Renal cortex interstitium (tissue), 15 donors: Measurements from ENCODE around the gene STK11. TPM values are rescaled to one million over a fixed set of nuclear protein-coding genes. Genes with fewer than 3 reads are reported as not detected.

ENCODE experiments used
- DNase-seq, 11 donors: peaks; one replicate each; pipeline ENCODE4 v3.0.0-alpha.2; 2013; ENCODE audit warnings: low read depth in 9 of 11, low spot score in 4 of 11; ENCODE audit errors: extremely low read depth in 1 of 11
- long read RNA-seq, 16 experiments: transcript quantifications; one replicate each; lab custom pipeline, GENCODE V29; 2026
- polyA plus RNA-seq, 3 donors: library from polyadenylated mRNA; unstranded; fragments of 120-200 nt; gene quantifications; one replicate each; pipeline ENCODE4 v1.2.1, GENCODE V29; 2013; ENCODE audit not compliant: insufficient read length in 3 of 3

Gene STK11, protein sequence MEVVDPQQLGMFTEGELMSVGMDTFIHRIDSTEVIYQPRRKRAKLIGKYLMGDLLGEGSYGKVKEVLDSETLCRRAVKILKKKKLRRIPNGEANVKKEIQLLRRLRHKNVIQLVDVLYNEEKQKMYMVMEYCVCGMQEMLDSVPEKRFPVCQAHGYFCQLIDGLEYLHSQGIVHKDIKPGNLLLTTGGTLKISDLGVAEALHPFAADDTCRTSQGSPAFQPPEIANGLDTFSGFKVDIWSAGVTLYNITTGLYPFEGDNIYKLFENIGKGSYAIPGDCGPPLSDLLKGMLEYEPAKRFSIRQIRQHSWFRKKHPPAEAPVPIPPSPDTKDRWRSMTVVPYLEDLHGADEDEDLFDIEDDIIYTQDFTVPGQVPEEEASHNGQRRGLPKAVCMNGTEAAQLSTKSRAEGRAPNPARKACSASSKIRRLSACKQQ
- polyA plus RNA-seq: 10 to 100 TPM; 56.8 to 62.2 (median 59.0) TPM
- long read RNA-seq, donor 1, transcript STK11-201 (10 exons, 2,611 nt): major isoform, 6 of 6 reads
- long read RNA-seq, donor 1, partial matches to known transcripts: 0 of 6 reads
- long read RNA-seq, donor 1, other reads (novel, unspliced or antisense): 0 of 6 reads
- long read RNA-seq, donor 2, partial matches to known transcripts: 0 of 4 reads
- long read RNA-seq, donor 2, other reads (novel, unspliced or antisense): 0 of 4 reads
- long read RNA-seq, donor 3, transcript STK11-201 (10 exons, 2,611 nt): major isoform, 13 of 13 reads
- long read RNA-seq, donor 3, partial matches to known transcripts: 0 of 13 reads
- long read RNA-seq, donor 3, other reads (novel, unspliced or antisense): 0 of 13 reads
- long read RNA-seq, donor 4, transcript STK11-201 (10 exons, 2,611 nt): major isoform, 9 of 37 reads
- long read RNA-seq, donor 4, partial matches to known transcripts: 28 of 37 reads
- long read RNA-seq, donor 4, other reads (novel, unspliced or antisense): 0 of 37 reads
- long read RNA-seq, donor 5: 0 reads
- long read RNA-seq, donor 6, transcript STK11-201 (10 exons, 2,611 nt): major isoform, 8 of 34 reads
- long read RNA-seq, donor 6, partial matches to known transcripts: 26 of 34 reads
- long read RNA-seq, donor 6, other reads (novel, unspliced or antisense): 0 of 34 reads
- long read RNA-seq, donor 7, partial matches to known transcripts: 0 of 4 reads
- long read RNA-seq, donor 7, other reads (novel, unspliced or antisense): 0 of 4 reads
- long read RNA-seq, donor 8: 0 reads
- long read RNA-seq, donor 9, transcript STK11-201 (10 exons, 2,611 nt): major isoform, 12 of 18 reads
- long read RNA-seq, donor 9, partial matches to known transcripts: 6 of 18 reads
- long read RNA-seq, donor 9, other reads (novel, unspliced or antisense): 0 of 18 reads
- long read RNA-seq, donor 10, transcript STK11-201 (10 exons, 2,611 nt): major isoform, 6 of 12 reads
- long read RNA-seq, donor 10, partial matches to known transcripts: 6 of 12 reads
- long read RNA-seq, donor 10, other reads (novel, unspliced or antisense): 0 of 12 reads
- long read RNA-seq, donor 11, transcript STK11-201 (10 exons, 2,611 nt): major isoform, 13 of 24 reads
- long read RNA-seq, donor 11, partial matches to known transcripts: 11 of 24 reads
- long read RNA-seq, donor 11, other reads (novel, unspliced or antisense): 0 of 24 reads
- long read RNA-seq, donor 12, partial matches to known transcripts: 0 of 1 reads
- long read RNA-seq, donor 12, other reads (novel, unspliced or antisense): 0 of 1 reads
- long read RNA-seq, donor 13: 0 reads
- long read RNA-seq, donor 14, transcript STK11-201 (10 exons, 2,611 nt): major isoform, 6 of 6 reads
- long read RNA-seq, donor 14, partial matches to known transcripts: 0 of 6 reads
- long read RNA-seq, donor 14, other reads (novel, unspliced or antisense): 0 of 6 reads
- long read RNA-seq, donor 15, transcript STK11-201 (10 exons, 2,611 nt): major isoform, 5 of 5 reads
- long read RNA-seq, donor 15, partial matches to known transcripts: 0 of 5 reads
- long read RNA-seq, donor 15, other reads (novel, unspliced or antisense): 0 of 5 reads
- long read RNA-seq, donor 16, transcript STK11-201 (10 exons, 2,611 nt): major isoform, 34 of 51 reads
- long read RNA-seq, donor 16, partial matches to known transcripts: 17 of 51 reads
- long read RNA-seq, donor 16, other reads (novel, unspliced or antisense): 0 of 51 reads

DNA sequence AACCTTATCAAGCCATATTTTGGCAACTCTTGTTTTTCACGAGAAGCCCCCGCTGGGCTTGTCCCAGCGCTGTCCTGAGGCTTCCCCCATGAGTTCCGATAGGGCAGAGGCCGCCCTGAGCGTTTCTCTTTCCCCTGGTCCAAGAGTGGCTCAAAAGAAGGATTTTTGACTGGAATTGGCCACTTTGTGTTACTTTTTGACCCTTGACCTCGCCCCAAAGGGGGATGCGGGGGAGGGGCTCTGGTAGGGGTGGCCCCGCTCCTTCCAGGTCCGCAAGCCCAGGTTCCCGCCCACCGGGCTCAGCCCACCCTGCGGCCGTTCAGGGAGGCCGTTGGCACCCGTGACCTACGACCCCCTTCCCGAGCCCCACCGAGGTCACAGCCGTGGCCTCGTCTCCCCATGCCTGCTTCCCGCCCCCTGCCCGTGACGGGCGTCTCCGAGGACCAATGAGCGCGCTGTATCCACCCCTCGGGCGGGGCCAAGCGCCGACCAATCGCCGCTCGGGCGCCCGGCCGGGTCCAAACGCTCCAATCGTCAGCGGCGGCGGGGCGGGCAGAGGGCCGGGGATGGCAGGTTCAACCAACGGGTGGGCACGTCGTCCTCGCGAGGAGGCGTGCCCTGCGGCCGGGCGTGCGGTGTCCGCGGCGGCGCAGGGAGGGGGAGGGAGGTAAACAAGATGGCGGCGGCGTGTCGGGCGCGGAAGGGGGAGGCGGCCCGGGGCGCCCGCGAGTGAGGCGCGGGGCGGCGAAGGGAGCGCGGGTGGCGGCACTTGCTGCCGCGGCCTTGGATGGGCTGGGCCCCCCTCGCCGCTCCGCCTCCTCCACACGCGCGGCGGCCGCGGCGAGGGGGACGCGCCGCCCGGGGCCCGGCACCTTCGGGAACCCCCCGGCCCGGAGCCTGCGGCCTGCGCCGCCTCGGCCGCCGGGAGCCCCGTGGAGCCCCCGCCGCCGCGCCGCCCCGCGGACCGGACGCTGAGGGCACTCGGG lies at the start of gene STK11:
TSS of gene STK11 (plus strand) at position 665 of the 986 bp plus-strand sequence. CDS start 1,136 bp downstream, outside the sequence.
- DNase-seq: peak; percentile 83 to 97 (median 96)

DNA sequence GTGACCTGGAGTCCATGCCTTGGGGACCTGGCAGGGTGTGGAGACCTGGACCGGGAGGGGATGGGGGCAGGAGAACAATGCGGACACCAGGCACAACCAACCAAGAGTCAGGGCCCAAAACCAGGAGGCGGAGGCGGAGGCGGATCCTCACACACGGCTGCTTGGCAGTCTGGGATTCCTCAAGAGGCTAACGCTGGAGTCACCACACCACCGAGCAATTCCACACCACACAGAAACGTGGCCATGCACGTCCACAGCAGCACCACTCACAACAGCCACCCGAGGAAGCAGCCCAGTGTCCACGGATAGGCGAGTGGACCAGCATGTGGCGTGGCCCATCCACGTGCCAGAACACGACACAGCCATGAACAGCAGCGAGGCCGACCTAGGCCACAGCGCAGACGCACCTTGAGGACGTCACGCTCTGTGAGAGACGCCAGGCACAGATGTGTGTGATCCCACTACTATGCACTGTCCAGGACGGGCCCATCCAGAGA lies 49.2 kb upstream of the STK11 start:
- no peak for DNase-seq

DNA sequence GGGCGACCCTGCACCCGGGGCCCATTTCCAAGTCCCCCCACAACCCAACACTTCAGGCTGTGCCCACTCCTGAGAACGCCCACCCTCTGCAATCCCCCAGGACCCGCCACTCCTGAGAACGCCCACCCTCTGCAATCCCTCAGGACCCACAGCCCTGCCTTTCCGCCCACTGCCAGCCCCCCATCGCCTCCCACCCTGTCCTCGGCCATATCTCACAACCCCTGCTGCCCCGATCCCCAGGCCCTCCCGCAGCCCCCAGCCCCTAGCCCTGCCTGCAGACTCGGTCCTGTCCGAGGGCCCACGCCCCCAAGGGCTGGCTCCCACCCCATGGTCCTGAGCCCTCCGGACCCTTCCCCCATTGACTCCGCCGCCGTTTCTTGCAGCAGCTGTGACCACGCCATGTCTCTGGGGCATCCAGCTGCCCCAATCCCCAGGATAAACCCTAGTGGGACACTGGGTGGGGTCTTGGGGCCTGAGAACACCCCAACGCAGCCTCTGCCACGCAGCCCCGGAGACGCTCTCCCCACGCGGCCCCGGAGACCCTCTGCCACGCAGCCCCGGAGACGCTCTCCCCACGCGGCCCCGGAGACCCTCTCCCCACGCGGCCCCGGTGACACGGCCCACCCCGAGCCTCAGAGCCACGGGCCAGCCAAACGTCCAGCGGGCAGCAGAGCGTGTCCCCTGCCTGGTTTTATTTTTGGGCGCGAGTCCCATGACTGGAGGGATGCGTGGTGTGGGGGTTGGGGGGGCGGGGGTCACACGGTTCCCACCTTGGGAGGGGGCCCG lies 48.6 kb upstream of the STK11 start:
- no peak for DNase-seq

DNA sequence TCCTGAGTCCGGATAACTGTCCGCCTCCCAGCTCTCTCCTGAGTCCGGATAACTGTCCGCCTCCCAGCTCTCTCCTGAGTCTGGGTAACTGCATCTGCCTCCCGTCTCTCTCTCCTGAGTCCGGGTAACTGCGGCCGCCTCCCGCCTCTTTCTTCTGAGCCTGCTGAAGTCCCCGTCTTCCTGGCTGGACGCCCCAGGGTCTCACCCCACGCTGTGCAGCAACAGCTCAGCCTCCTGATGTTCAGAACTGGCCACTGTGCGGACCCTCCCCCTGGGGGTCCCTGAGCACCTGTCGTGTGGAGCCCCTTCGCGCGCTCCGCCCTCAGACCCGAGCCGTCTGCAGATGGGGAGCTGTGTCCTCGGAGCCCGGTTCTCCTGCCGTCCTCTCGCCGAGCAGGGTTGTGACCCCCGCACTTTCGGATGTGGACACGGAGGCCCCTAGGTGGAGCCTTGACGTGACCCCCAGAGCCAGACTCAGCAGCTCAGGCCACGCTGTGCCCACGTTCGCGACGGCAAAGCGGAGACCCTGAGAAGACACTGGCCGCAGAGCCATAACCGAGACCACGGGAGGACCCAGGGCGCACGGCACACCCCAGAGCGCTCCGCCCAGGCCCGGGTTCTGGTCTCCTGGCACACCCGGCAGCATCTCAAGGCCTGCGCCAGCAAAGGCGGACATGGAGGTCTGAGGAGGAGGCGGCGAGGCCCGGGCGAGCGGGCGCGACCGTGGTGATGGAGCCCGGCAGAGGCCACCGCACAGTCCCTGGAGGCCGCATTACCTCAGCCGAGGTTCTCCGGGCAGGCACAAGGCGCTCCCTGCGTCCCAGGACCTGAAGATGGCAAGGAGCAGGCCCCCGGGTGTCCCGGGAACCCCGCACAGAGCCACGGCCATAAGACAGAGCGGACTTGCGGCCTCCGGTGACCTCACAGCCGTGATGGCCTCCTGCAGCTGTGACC lies 47.4 kb upstream of the STK11 start:
- no peak for DNase-seq

DNA sequence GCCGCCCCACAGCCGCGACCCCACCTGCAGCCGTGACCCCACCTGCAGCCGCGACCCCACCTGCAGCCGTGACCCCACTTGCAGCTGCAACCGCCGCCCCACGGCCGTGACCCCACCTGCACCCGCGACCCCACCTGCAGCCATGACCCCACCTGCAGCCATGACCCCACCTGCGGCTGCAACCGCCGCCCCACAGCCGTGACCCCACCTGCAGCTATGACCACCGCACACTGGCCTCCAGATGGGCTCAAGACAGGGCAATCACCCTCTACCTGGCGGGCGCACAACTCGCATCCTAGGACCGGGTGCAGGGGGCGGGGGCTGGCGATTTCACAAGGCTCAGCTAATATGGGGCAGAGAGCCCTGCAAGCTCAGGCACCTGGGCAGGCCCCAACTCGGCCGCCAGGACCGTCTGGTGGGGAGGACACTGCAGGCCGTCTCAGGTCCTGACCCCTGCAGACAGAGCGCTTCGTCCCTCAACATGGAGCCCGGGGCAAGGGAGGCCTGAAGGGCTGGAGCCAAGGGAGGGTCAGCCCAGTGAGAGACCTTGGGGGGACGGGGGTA lies 46.6 kb upstream of the STK11 start:
- DNase-seq: no peak

DNA sequence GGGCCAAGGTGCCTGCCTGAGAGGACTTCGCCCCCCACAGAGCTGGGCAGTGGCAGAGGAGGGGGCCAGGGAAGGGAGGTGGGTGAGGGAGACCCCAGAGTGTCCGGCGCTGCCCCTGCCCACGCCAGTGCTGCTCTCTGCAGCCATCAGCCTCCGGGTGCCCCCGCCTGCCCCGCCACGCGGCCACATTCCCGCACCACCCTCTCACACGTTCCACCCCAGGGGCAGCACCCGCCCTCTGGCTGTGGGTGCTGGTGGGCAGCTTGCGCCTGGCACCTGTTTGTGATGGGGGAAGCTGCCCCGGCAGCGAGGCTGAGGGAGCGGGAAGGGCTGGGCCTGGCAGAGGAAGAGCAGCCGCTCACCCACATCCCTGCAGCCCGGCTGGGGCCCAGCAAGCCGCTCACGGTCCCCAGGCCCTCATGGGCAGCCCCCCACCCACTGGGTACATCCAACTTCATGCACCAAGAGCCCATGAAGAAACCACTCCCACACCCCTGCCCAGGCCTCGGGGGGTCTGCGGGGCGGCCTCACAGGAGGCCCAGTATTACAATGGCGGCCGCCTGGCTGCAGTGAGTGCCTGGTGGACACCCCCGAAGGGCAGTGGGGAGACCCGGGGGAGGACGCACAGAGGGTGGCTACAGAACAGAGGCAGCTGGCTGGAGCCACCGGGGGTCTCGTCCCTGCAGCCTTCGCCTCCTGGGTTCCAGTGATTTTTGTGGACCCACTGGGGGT lies 45.5 kb upstream of the STK11 start:
- no peak for DNase-seq

DNA sequence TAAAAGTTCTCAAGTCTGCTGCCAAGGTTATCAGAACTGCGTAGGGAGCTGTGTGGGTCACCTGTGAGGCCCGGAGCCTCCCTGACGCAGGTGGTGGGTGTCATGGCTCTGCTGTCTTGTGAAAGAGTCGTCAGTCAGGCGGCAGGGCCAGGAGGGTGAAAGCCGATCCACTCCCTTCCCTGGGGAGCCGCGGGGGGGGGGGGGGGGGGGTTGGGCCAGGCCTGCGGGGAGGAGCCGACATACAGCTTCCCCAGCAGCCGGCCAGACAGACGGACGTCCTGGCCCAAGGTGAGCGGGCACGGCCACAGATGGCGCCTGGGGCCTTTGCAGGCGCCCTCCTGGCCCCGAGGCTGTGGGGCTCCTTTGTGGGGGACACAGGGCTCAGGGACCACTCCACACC lies 43.9 kb upstream of the STK11 start:
- DNase-seq: no peak

DNA sequence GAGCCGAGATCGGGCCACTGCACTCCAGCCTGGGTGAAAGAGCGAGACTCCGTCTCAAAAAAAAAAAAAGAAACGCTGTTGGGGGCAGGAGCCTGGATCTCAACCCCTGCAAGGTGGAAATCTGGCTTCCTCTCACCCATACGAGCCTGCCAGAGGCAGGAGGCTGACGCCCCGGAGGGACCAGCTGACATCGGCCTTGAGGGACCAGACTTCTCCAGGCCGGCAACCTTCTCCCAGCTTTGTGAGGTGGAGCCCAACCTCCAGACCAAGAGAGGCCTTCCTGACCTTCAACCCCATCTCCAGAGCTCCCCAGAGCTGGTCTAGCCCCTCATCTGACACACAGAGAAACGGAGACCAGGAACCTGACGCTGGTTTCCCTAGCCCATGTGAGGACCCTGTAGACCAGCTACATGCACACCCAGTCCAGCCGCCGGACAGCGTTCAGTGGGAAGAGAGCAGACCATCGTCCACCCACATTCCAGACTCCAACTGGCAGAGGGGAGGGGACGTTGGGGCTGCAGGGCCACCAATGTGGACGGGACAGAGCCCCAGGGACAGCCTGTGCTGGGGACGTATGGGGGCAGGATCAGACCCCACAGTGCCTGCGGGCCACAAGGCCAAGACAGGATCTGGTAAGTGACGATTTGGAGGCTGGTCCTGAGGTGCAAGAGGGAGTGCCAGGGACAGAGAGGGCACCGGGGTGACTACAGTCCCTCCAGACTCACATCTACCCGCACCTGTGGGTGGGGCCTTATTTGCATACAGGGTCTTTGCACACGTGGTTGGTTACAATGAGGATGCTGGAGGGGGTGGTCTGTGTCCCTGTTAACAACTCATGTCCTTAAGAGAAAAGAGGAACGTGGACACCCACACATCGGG lies 42.9 kb upstream of the STK11 start:
- DNase-seq: no peak

DNA sequence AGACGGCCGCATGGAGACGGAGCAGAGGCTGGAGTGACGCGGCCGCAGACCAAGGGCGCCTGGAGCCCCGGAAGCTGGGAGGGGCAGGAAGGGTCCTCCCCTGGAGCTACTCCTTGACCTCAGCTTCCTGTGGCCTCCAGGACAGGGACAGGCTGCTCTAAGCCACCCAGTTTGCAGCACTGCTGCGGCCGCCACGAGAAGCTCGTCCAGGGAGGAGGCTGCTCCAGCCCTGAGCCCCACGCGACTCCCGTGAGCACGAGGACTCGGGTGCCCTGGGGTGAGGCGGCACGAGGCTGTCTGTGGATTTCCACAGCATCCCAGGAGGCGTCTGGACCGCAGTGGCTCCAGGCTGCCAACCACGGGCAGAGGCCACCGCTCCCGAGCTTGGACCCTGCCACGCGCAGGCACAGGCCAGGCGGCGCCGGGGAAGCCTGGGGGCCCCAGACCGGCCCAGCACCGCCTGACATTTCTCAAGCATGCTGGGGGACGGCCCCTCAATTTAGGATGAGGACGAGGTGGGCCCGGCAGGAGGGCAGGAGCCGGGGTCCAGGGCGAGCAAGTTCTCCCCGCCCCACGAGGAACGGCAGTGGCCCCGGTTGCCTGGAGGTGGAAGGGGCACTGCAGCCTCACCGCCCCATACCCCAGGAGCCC lies 42.2 kb upstream of the STK11 start:
- no peak for DNase-seq

DNA sequence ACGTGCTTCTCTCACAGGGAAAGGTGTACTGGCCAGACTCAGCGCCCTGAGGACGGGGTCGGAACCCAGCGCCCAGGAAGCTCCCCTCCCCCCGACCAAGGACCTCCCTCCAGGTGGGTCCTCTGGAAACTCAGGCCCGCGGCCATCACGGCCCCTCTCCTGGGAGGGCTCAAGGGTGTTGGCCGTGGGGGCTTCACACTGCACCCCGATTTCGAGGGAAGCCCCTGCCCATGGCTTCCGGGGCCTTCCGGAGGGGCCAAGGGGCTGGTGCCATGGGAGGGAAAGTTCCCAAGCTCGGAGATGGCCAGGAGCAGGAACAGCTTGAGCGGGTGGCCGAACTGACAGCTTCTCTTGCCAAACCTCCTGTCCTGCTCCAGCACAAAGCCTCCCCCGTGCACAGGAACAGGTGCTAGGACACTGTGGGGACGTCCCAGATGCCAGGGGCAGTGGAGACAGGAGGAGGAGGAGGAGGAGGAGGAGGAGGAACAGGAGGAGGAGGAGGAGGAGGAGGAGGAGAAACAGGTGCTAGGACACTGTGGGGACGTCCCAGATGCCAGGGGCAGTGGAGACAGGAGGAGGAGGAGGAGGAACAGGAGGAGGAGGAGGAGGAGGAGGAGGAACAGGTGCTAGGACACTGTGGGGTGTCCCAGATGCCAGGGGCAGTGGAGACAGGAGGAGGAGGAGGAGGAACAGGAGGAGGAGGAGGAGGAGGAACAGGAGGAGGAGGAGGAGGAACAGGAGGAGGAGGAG lies 41.5 kb upstream of the STK11 start:
- DNase-seq: no peak
